WI38 (cell line): ENCODE data around the gene CAPN7.

Source experiments
- H3K4me3 ChIP-seq: 2 replicates; pipeline ENCODE4 v1.5.1; 2011; ENCODE audit warnings: low read depth, mild to moderate bottlenecking, control low read depth, low read length
- TF ChIP-seq, protein P1 (sequence below): IDR thresholded peaks from 2 replicates; pipeline ENCODE4 v1.5.1; 2012; ENCODE audit warnings: low read depth, mild to moderate bottlenecking, control low read depth, low read length

The CAPN7 gene

DNA sequence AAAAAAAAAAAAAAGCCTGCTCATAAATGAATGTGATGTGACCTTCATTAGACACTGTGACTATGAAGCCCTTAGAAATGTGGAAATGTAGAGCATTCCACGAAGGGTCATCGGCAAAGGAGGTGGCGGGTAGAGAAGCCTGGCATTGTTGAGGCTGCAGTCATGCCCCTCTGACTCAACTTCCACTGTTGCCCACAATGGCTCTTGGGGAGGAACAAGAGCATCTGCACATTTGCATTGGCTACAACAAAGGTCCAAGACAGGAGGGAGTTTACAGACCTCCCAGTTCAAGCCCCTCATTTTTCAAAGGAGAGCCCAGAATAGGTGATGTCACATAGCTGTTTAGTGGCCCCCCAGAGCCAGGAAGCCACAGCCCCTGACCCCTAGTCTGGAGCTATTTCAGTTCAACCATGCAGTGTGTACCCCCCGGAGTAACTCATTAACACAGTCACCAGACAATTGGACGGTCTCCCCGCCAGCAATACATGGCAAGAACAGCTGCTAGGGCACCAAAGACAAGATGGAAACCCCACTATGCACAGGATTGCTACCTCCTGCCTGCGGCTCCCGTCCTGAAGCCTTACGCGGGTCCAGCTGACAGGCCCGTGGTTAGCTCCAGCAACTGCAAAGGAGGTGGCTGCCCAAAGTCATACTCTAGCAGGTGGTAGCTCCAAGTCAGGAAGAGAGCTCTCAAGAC is 70.1 kb downstream of the CAPN7 start:
- TF ChIP-seq, protein P1, sequence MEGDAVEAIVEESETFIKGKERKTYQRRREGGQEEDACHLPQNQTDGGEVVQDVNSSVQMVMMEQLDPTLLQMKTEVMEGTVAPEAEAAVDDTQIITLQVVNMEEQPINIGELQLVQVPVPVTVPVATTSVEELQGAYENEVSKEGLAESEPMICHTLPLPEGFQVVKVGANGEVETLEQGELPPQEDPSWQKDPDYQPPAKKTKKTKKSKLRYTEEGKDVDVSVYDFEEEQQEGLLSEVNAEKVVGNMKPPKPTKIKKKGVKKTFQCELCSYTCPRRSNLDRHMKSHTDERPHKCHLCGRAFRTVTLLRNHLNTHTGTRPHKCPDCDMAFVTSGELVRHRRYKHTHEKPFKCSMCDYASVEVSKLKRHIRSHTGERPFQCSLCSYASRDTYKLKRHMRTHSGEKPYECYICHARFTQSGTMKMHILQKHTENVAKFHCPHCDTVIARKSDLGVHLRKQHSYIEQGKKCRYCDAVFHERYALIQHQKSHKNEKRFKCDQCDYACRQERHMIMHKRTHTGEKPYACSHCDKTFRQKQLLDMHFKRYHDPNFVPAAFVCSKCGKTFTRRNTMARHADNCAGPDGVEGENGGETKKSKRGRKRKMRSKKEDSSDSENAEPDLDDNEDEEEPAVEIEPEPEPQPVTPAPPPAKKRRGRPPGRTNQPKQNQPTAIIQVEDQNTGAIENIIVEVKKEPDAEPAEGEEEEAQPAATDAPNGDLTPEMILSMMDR: no peak
- no peak overlapping the region for H3K4me3 ChIP-seq

DNA sequence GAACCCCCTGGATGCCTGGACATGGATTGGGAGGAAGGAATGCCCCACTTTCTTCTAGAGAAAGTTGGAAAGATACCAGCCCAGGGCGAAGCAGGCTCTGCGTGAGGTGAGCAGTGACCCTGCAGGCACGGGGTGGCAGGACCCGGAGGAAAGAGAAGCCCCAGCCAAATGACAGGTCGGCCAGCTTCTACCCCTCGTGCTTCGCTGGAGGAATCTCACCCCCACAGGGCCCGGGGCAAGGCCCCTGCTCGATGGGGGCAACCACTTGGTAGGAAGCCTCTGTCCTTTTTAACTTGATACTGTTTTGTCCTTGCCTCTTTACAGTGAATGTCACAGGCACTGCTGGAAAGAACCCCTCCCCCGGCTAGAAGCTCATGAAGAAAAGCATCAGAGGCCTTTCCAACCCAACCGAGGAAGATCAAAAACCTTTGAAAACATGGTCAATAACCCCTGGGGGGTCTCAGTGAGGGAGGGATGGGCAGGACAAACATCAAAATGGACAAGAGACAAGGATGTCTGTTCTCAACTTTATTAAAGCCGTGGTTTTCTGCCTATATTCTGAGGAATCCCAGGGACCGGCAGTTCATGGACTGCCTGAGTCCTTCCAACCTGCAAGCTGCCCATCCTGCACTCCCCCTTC is 71.9 kb downstream of the CAPN7 start:
- TF ChIP-seq, protein P1: no peak
- no peak overlapping the region for H3K4me3 ChIP-seq

DNA sequence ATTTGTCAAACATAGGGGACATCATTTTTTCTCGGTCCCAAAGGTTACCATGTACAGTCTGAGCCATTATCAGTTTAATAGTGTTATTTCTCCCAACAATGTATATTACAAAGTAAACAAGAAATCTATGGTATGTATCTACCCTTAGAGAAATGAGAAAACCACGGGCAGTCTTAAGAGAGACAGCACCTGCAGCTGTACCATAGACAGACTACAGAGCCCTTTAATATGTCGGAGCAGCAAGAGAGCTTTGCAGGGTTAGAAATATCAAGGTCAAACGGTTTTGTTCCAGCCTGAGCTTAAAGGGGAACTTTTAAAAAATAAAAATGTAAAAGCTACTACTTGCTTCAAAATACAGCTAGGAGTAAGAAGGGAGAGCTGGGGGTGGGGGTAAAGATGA is 73.2 kb downstream of the CAPN7 start:
- TF ChIP-seq, protein P1: no peak
- no peak overlapping the region for H3K4me3 ChIP-seq

DNA sequence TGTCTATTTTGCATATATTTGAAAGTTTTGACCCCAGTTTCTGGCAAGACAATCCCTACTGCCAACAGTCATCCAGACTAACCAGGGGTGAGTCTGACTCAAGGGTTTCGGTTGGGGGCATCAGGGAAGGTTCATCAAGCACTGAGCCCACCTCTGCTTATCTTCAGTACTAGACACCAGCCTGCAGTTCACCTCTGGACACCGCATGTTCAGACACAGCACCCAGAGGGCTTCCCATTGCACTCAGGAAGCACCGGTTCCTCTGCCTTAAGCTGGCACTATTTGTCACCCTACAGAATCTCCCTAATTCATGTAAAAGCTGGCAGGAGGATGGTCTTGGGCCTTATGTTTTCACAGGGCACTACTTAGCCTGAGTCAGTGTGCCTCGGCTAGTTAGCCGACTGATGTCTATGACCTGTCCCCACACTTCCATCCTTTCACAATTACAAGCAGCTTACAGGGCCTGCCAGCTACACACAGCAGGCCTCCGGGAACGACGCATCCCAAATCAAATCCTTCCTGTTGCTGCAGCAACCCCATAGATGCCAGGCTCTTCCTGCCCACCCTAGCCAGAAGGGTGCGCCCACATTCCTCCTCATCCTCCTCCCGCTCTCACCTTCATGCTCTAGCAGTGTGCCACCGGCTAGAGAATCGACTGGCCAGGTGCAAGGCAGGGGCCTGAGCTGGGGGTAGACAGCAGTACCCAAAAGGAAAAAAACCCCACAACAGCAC is 73.8 kb downstream of the CAPN7 start:
- H3K4me3 ChIP-seq: no peak overlapping the region
- TF ChIP-seq, protein P1: no peak

DNA sequence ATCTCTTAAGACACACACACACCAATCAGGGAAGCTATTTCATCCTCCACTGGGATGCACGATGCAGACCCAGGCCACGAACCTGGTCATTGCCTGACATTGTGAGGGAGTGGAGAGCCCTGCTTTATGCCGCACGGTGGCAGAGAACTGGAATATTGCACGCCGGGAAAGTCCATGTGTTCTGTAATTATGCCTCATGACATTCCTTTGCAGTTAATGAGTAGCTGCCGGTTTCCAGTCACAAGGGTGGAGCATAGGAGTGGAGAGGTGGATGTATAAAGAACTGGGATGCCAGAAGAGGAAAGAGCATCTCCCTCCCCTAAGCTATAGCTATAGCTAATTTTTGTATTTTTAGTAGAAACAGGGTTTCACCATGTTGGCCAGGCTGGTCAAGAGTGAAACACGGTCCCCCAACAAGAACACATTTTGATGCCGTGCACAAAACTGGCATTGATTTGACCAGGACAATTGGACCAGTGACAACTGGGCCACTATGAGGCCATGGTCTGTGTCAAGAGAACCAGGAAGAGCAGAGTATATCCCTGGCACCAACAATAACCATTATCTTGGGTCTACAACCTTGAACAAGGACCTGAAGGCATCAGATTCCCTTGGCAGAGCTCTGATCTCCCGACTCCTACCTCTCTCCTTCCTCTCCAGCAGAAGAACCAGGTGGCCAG is 74.9 kb downstream of the CAPN7 start:
- TF ChIP-seq, protein P1: no peak
- H3K4me3 ChIP-seq: no peak overlapping the region

DNA sequence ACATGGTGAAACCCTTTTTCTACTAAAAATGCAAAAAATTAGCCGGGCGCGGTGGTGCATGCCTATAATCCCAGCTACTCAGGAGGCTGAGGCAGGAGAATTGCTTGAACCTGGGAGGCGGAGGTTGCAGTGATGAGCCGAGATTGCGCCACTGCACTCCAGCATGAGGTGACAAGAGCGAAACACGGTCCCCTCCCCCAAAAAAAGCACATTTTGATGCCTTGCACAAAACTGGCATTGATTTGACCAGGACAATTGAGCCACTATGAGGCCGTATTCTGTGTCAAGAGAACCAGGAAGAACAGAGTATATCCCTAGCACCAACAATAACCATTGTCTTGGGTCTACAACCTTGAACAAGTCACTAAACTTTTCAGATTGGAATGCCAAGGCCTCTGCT is 75.8 kb downstream of the CAPN7 start:
- TF ChIP-seq, protein P1: no peak

More for the DNA sequence above, 75.8 kb downstream of the CAPN7 start:
- no peak overlapping the region for H3K4me3 ChIP-seq
